ENCODE data around the gene ALKBH5.

DNA sequence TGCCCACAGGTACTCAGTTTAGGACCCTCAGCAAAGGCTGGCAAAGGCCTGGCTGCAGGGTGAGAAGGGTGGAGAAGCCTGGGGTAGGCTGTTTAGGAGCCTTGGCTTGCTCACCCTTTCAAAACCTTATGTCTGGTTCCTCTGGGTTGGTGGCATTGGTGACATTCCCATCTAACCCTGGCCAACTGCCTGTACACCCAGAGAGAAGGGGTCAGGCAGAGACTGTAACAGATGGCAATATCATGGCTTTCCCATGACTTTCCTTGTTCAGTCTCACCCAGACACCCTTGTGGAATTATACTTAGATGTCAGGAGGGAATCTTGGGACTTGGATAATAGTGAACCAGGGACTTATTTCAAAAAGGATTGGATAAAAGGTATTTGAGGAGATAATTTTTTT is 23.3 kb downstream of the ALKBH5 start:
- TF ChIP-seq CTCF (IDR thresholded peaks at IDR 0.05 in 2 of 3, conservative IDR thresholded peaks at IDR 0.05 in 1 of 3; ENCODE audit: borderline replicate concordance in 1 of 3, insufficient read depth in 1 of 3, low read depth in 2 of 3, low read length in 2 of 3) (no peak), RAD21 (IDR thresholded peaks at IDR 0.05; ENCODE audit: low read depth) (no peak), REST (IDR thresholded peaks at IDR 0.05; ENCODE audit: low read depth) (no peak), POLR2AphosphoS5 (IDR thresholded peaks at IDR 0.05; ENCODE audit: low read depth, low read length) (no peak)
